Activated naive CD4-positive, alpha-beta T cell treated with anti-CD3 and anti-CD28 coated beads, Interleukin-2, amount 10 ng/mL, durations not matched to agents 7 days and 5 days (primary cell): ENCODE results near the gene TSBP1.

ENCODE experiments used
- CTCF ChIA-PET: fragments of 350-600 bp; sonication (Branson Sonifier 250); formaldehyde crosslinking; loops from one replicate; lab custom pipeline; 2021; ENCODE audit warnings: antibody characterized with exemption; lab: Charles Lee
- DNase-seq: peaks from one replicate; pipeline ENCODE4 v3.0.0-alpha.2; 2020
- H3K27ac Mint-ChIP-seq: one replicate; pipeline ENCODE4 v1.8.0; 2021; ENCODE audit warnings: mild to moderate bottlenecking, moderate library complexity, mixed read lengths
- H3K27me3 Mint-ChIP-seq: one replicate; pipeline ENCODE4 v1.8.0; 2021; ENCODE audit warnings: mild to moderate bottlenecking, mixed read lengths
- H3K36me3 Mint-ChIP-seq: one replicate; pipeline ENCODE4 v1.8.0; 2021; ENCODE audit warnings: mixed read lengths
- H3K4me1 Mint-ChIP-seq: one replicate; pipeline ENCODE4 v1.8.0; 2021; ENCODE audit warnings: mixed read lengths
- H3K4me3 Mint-ChIP-seq: one replicate; pipeline ENCODE4 v1.8.0; 2021; ENCODE audit warnings: mild to moderate bottlenecking, moderate library complexity, mixed read lengths
- H3K9me3 Mint-ChIP-seq: one replicate; pipeline ENCODE4 v1.8.0; 2021; ENCODE audit warnings: mixed read lengths

TSBP1 gene

DNA sequence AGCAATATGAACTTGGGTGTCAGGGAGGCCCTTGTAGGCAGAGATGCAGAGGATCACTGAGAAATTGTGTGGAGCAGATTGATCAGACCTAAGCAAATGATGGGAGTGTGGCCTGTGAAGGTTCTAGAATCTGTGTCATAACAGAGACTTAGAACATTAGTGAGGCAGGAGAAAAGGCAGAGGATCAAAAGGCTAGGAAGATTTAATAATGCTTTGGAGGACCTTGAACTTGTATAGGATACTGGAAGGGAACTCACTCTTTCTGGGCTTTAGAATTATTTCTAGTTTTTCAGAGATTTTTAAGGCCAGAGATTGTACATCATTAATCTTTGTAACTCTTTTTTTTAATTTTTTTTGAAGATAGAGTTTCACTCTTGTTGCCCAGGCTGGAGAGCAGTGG, at the start of gene TSBP1:
TSBP1 (minus strand) TSS at position 101 of the 400 bp plus-strand sequence. CDS start 197 bp downstream, outside the sequence.
- H3K4me1 Mint-ChIP-seq = peaks cover 4% of the 10 kb centered on the region
- H3K36me3 Mint-ChIP-seq = no peaks in the 10 kb centered on the region
- CTCF ChIA-PET = no interaction called here
- DNase-seq = no peak
- H3K4me3 Mint-ChIP-seq = no peak within 1 kb of the TSS
- H3K27me3 Mint-ChIP-seq = peaks cover 25% of the 10 kb centered on the region
- H3K27ac Mint-ChIP-seq = no peak within 1 kb of the TSS
- no peaks in the 10 kb centered on the region for H3K9me3 Mint-ChIP-seq

DNA sequence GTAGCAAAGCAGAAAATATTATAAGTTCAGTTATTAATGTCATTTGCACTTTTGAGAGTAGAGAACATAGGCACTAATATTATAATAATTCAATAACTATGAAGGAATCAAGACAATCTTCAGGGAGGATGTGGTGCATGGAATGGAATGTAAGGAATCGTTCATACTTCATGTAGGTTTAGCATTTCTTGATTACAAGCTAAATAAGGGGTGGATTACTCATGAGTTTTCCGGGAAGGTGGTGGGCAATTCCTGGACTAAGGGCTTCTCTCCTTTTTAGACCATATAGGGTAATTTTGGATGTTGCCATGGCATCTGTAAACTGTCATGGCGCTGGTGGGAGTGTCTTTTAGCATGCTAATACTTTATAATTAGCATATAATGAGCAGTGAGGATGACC, 44.3 kb upstream of the TSBP1 start:
- CTCF ChIA-PET = interaction anchor here (1.0 to 3.3 kb wide), 5 partner anchors 9 to 370 kb away, joined by 3 to 40 read pairs (median 5); no protein-coding TSS in a partner anchor
- Mint-ChIP-seq H3K4me1 (peaks cover 6% of the 10 kb centered on the region), H3K27ac (no peak overlapping the region), H3K27me3 (peaks cover 70% of the 10 kb centered on the region), H3K4me3 (no peak overlapping the region), H3K9me3 (no peaks in the 10 kb centered on the region), H3K36me3 (no peaks in the 10 kb centered on the region)
- no peak for DNase-seq

DNA sequence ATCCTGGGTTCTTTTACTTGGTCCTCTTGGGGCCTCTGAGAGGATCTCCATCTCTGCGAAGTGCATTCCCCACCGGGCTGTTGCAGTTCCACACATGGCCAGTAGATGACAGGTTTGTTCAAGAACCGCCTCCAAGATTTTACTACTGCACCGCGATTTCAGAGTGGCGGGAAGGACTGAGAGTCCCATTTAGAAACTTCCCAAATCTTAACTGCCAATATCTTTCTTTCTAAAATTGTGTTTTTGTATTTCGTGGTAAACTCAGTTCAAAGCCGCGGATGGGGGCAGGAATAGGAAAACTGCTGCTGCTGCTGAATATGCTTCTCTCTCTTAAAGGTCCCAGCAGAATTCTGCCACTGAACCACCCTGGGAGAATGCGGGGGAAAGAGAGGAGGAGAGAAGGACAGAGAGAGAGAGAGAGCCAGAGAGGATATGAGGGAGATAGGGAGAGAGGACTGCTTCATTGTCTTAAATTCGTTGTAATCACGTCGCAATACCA, 43.9 kb upstream of the TSBP1 start:
- DNase-seq = peak; percentile 84
- no peak overlapping the region for H3K4me3 Mint-ChIP-seq
- H3K27ac Mint-ChIP-seq = no peak overlapping the region
- CTCF ChIA-PET = interaction anchor here (0.6 to 5.0 kb wide), 10 partner anchors 11 to 453 kb away, joined by 3 to 40 read pairs (median 4); no protein-coding TSS in a partner anchor
- H3K9me3 Mint-ChIP-seq = no peaks in the 10 kb centered on the region
- peaks cover 6% of the 10 kb centered on the region for H3K4me1 Mint-ChIP-seq
- H3K27me3 Mint-ChIP-seq = peaks cover 66% of the 10 kb centered on the region
- no peaks in the 10 kb centered on the region for H3K36me3 Mint-ChIP-seq

- no peaks in the 10 kb centered on the region for H3K9me3 Mint-ChIP-seq
- peaks cover 6% of the 10 kb centered on the region for H3K4me1 Mint-ChIP-seq
- H3K27me3 Mint-ChIP-seq = peaks cover 61% of the 10 kb centered on the region
- CTCF ChIA-PET = interaction anchor here (0.6 to 5.0 kb wide), 18 partner anchors 10 to 454 kb away, joined by 3 to 40 read pairs (median 6); partner anchors contain the start of gene HLA-DRA
- H3K27ac Mint-ChIP-seq = no peak overlapping the region
- peak; percentile 90 for DNase-seq
- no peak overlapping the region for H3K4me3 Mint-ChIP-seq
- H3K36me3 Mint-ChIP-seq = no peaks in the 10 kb centered on the region
These were observed 41.8 kb upstream of the TSBP1 start for GRCh38 chr6:32413427-32414047.

DNA sequence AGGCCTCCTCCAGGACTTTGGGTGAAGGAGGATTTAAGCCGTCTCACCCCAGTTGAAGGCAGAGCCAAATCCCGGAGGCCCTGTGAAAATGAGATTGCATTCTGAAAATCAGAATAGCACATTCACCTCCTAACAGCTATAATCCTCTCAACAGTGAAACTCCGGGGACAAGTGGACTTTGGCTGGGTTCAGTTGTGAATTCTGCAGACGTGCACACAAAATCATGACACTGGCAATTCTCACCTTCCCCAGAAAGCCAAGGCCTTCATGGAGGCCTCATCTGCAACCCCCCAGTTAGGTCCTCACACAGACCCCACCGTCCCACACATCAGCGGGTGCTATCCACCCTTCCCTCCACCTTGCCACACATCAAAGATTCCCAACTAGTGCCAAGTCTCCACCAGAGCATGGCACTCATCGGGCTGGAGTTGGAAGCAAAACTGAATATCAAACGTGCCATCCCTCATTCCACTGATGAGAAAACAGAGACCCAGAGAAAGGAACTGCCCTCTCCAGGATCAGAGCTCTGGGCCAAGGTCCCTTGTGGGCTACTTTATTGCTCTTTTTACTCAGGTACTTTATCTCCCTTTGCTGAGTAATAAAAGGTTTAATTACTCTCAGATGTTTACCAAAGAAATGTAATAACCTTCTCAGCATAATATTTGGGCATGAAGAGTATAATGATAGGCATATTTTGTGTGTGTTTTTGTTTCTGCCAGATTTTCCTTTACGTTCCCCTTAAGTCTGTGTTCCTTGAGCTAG, 40.0 kb upstream of the TSBP1 start:
- CTCF ChIA-PET = interaction anchor here (0.5 to 5.0 kb wide), 9 partner anchors 9 to 387 kb away, joined by 3 to 39 read pairs (median 14); no protein-coding TSS in a partner anchor
- DNase-seq = no peak
- no peak overlapping the region for H3K27ac Mint-ChIP-seq
- H3K4me3 Mint-ChIP-seq = no peak overlapping the region
- peaks cover 6% of the 10 kb centered on the region for H3K4me1 Mint-ChIP-seq
- H3K36me3 Mint-ChIP-seq = no peaks in the 10 kb centered on the region
- peaks cover 66% of the 10 kb centered on the region for H3K27me3 Mint-ChIP-seq
- H3K9me3 Mint-ChIP-seq = no peaks in the 10 kb centered on the region

DNA sequence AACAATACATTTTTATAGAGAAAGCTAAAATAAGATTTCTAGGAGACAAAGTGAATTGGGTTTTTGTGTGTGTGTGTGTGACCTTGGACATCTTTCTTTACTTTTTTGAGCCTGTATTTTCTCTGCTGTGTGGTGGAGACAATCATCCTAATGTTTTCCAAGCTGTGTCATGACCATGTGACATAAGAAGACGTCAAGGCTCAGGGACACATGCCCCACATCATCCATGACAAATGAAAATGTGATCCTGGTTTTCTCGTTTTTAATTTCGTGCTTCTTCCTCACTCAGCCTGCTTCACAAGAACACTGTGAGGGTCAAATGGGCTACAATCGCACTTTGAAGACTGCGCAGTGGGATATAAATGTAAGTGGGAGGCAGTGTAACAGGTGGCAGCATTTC, 39.2 kb upstream of the TSBP1 start:
- peaks cover 6% of the 10 kb centered on the region for H3K4me1 Mint-ChIP-seq
- no peak overlapping the region for H3K4me3 Mint-ChIP-seq
- peaks cover 65% of the 10 kb centered on the region for H3K27me3 Mint-ChIP-seq
- H3K9me3 Mint-ChIP-seq = no peaks in the 10 kb centered on the region
- no peaks in the 10 kb centered on the region for H3K36me3 Mint-ChIP-seq
- CTCF ChIA-PET = interaction anchor here (0.7 to 5.0 kb wide), 4 partner anchors 166 to 377 kb away, joined by 3 to 39 read pairs (median 5); no protein-coding TSS in a partner anchor
- no peak overlapping the region for H3K27ac Mint-ChIP-seq
- no peak for DNase-seq

DNA sequence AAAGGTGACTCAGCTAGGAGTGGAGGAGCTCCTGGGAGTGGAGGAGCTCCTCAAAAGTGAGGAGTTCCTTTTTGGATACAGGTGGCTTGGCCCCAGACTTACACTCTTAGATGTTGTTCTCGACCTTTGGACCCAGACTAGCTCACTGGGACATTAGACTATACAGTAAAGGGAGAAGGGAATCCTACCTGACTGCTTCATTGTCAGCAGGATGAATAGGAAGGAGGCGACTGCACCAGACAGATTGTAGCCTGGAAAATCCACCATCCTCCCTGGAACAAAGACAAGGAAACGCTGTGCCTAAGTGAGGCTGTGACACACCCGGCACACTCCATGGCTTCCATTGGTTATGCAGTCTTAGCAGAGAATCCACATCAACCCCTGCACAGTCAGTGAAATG, 35.2 kb upstream of the TSBP1 start, which contains the start of gene BTNL2:
BTNL2 (minus strand) TSS at position 325 of the 400 bp plus-strand sequence; CDS start at position 267, 58 bp downstream.
- Mint-ChIP-seq H3K27me3 (peaks cover 47% of the 10 kb centered on the region), H3K27ac (no peak within 1 kb of the TSS), H3K4me3 (no peak within 1 kb of the TSS), H3K9me3 (no peaks in the 10 kb centered on the region), H3K36me3 (no peaks in the 10 kb centered on the region), H3K4me1 (no peaks in the 10 kb centered on the region)
- no peak for DNase-seq
- CTCF ChIA-PET = interaction anchor here (1.2 to 1.6 kb wide), 2 partner anchors 162 to 295 kb away, joined by 5 read pairs; no protein-coding TSS in a partner anchor

DNA sequence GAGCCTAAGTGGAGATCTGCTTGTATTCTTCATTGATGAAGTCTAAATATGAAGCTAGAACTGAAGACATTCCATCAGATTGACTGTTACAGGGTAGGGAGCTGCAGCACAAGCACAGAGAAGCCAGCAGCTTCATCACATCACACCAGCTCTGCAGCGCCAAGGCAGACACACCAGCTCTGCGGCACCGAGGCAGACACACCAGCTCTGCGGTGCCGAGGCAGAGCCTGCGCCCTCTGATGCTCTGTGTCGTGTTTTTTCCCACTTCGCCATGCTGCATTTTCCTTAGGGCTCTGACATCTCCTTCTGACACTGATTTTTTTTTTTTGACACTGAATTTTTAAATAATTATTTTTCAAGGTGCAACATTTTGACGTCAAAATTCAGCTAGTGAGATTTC, 34.5 kb upstream of the TSBP1 start:
- Mint-ChIP-seq H3K27me3 (peaks cover 45% of the 10 kb centered on the region), H3K36me3 (no peaks in the 10 kb centered on the region), H3K9me3 (no peaks in the 10 kb centered on the region), H3K27ac (no peak overlapping the region), H3K4me1 (no peaks in the 10 kb centered on the region), H3K4me3 (no peak overlapping the region)
- CTCF ChIA-PET = interaction anchor here (1.2 to 6.2 kb wide), 3 partner anchors 7 to 296 kb away, joined by 5 to 21 read pairs (median 5); no protein-coding TSS in a partner anchor
- DNase-seq = no peak

GRCh38 chr6:32405656-32406055, 34.0 kb upstream of the TSBP1 start:
- CTCF ChIA-PET = interaction anchor here (1.4 to 6.2 kb wide), 3 partner anchors 8 to 382 kb away, joined by 3 to 21 read pairs (median 5); no protein-coding TSS in a partner anchor
- Mint-ChIP-seq H3K4me1 (no peaks in the 10 kb centered on the region), H3K27ac (no peak overlapping the region), H3K27me3 (peaks cover 45% of the 10 kb centered on the region), H3K36me3 (no peaks in the 10 kb centered on the region), H3K4me3 (no peak overlapping the region), H3K9me3 (no peaks in the 10 kb centered on the region)
- no peak for DNase-seq

- H3K4me1 Mint-ChIP-seq = no peaks in the 10 kb centered on the region
- H3K9me3 Mint-ChIP-seq = no peaks in the 10 kb centered on the region
- DNase-seq = no peak
- peaks cover 41% of the 10 kb centered on the region for H3K27me3 Mint-ChIP-seq
- no peak overlapping the region for H3K4me3 Mint-ChIP-seq
- no peaks in the 10 kb centered on the region for H3K36me3 Mint-ChIP-seq
- CTCF ChIA-PET = interaction anchor here (1.9 to 6.2 kb wide), 2 partner anchors 11 to 383 kb away, joined by 6 to 21 read pairs; no protein-coding TSS in a partner anchor
- H3K27ac Mint-ChIP-seq = no peak overlapping the region
These were observed 31.1 kb upstream of the TSBP1 start for GRCh38 chr6:32402812-32403211.

GRCh38 chr6:32401284-32401963, 29.7 kb upstream of the TSBP1 start:
- Mint-ChIP-seq H3K4me3 (no peak overlapping the region), H3K27ac (no peak overlapping the region), H3K36me3 (no peaks in the 10 kb centered on the region), H3K4me1 (no peaks in the 10 kb centered on the region), H3K9me3 (no peaks in the 10 kb centered on the region), H3K27me3 (peaks cover 33% of the 10 kb centered on the region)
- no peak for DNase-seq
- CTCF ChIA-PET = interaction anchor here (0.9 to 6.2 kb wide), 3 partner anchors 12 to 385 kb away, joined by 3 to 21 read pairs (median 6); no protein-coding TSS in a partner anchor

DNA sequence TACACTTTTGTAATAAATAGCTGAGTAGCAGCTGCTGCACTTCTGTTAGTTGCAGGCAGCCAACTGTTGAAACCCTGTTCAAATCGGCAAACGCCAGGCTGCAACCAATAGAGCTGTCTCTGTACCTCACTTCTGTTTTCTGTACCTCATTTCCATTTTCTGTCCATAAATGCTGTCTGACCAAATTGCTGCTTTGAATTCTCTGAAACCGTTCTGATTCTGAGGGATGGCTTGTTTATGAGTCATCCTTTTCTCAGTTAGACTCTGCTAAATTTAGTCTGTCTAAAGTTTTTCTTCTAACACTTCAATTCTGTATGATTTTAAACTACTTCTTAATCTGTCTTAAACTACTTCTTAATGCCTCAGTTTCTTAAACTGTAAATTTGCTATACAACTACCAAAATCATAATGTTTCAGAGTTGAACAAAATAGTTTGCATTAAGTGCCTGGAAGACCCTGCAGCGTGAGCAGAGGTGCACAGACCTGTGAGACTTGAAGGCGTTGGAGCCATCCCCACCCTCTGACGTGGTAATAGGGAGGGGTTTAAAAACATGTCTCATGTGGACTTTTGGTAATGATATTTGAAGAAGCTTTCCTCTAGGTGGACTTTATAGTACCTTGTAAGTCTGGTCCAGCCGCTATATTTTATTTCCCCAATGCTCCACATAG, 25.7 kb upstream of the TSBP1 start:
- no peak overlapping the region for H3K4me3 Mint-ChIP-seq
- DNase-seq = no peak
- H3K9me3 Mint-ChIP-seq = no peaks in the 10 kb centered on the region
- peaks cover 44% of the 10 kb centered on the region for H3K27me3 Mint-ChIP-seq
- CTCF ChIA-PET = interaction anchor here (1.1 kb wide), 1 partner anchor 14 kb away, joined by 3 read pairs; no protein-coding TSS in a partner anchor
- no peaks in the 10 kb centered on the region for H3K36me3 Mint-ChIP-seq
- no peak overlapping the region for H3K27ac Mint-ChIP-seq
- no peaks in the 10 kb centered on the region for H3K4me1 Mint-ChIP-seq

- Mint-ChIP-seq H3K4me3 (no peak overlapping the region), H3K27ac (no peak overlapping the region), H3K4me1 (no peaks in the 10 kb centered on the region), H3K27me3 (peaks cover 43% of the 10 kb centered on the region), H3K36me3 (no peaks in the 10 kb centered on the region), H3K9me3 (no peaks in the 10 kb centered on the region)
- DNase-seq = no peak
- CTCF ChIA-PET = no interaction called here
These were observed 24.3 kb upstream of the TSBP1 start for GRCh38 chr6:32396028-32396427.
